Measurements from ENCODE around the gene JMJD4. TPM values are rescaled to one million over a fixed set of nuclear protein-coding genes. Genes with fewer than 3 reads are reported as not detected.

Gene JMJD4
- total and polyA plus RNA-seq, 2 experiments from 2014 or later = 11.5 to 17.7 TPM

DNA sequence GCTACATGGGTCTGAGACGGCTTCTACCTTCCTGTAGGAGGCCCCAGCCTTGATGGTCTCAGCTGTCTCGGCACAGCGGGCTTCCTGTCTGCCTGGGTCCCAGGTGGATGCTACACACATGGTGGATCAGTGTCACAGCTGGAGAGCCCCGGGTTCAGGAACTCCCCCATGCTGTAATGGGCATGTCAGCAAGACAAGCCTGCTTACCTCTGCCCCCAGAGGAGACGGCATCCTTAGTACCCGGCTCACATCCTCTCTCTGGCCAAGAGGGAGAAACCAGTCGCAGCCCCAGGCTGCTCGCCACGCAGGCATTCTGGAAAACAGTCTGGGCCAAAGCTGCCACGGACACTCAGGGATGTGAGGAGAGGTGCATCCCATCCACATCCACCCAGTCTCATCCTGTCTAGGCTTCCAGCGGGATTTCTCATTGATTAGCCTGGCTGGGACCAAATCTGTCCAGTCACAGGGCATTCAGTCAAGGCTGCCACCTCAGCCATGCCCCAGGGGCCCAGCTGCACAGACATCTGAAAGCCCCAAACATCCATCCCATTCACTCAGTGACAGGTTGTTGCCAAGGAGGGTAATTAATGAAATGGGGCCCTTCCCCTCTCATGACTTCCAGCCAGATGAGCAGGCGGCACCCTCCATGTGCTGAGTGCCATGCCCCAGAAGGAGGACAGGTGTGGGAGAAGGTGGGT lies 10.6 kb upstream of the JMJD4 start:
- H3K27me3 Mint-ChIP-seq (ENCODE audit: insufficient read depth, low read depth, poor library complexity) = peaks cover 4% of the 10 kb centered on the region
- no peaks in the 10 kb centered on the region for H3F3A ChIP-seq (replicated peaks; ENCODE audit: low read depth)
- no peak overlapping the region for H3K4me3 ChIP-seq
- ATAC-seq (no peak), DNase-seq (ENCODE audit: low spot score) (no peak)
- H3K4me1 Mint-ChIP-seq = peaks cover 9% of the 10 kb centered on the region
- no peaks in the 10 kb centered on the region for H3K9me2 ChIP-seq (ENCODE audit: insufficient read depth)
- no peak overlapping the region for H3K4me2 ChIP-seq
- no peaks in the 10 kb centered on the region for H3K4me1 ChIP-seq (ENCODE audit: insufficient read depth)
- TF ChIP-seq, protein P1, sequence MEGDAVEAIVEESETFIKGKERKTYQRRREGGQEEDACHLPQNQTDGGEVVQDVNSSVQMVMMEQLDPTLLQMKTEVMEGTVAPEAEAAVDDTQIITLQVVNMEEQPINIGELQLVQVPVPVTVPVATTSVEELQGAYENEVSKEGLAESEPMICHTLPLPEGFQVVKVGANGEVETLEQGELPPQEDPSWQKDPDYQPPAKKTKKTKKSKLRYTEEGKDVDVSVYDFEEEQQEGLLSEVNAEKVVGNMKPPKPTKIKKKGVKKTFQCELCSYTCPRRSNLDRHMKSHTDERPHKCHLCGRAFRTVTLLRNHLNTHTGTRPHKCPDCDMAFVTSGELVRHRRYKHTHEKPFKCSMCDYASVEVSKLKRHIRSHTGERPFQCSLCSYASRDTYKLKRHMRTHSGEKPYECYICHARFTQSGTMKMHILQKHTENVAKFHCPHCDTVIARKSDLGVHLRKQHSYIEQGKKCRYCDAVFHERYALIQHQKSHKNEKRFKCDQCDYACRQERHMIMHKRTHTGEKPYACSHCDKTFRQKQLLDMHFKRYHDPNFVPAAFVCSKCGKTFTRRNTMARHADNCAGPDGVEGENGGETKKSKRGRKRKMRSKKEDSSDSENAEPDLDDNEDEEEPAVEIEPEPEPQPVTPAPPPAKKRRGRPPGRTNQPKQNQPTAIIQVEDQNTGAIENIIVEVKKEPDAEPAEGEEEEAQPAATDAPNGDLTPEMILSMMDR (conservative IDR thresholded peaks at IDR 0.05; ENCODE audit: low read depth in 2 of 2) = no peak
- H3K36me3 ChIP-seq (ENCODE audit: insufficient read depth) = no peaks in the 10 kb centered on the region
- no peaks in the 10 kb centered on the region for H3K27me3 ChIP-seq (ENCODE audit: insufficient read depth)
- no peak overlapping the region for H3K27ac ChIP-seq (ENCODE audit: low read depth)
- no peak overlapping the region for H3K27ac Mint-ChIP-seq
- peaks cover 78% of the 10 kb centered on the region for H3K79me2 ChIP-seq (replicated peaks; ENCODE audit: insufficient read depth)
- peaks cover 2% of the 10 kb centered on the region; the same call in 1 of the 3 replicates for H3K36me3 Mint-ChIP-seq (ENCODE audit: low read depth)
- H3K4me3 Mint-ChIP-seq = no peak overlapping the region
- H3K9me3 Mint-ChIP-seq = no peaks in the 10 kb centered on the region
- no peak overlapping the region for H2AFZ ChIP-seq
- H4K20me1 ChIP-seq (replicated peaks; ENCODE audit: insufficient read depth) = peaks cover 25% of the 10 kb centered on the region

DNA sequence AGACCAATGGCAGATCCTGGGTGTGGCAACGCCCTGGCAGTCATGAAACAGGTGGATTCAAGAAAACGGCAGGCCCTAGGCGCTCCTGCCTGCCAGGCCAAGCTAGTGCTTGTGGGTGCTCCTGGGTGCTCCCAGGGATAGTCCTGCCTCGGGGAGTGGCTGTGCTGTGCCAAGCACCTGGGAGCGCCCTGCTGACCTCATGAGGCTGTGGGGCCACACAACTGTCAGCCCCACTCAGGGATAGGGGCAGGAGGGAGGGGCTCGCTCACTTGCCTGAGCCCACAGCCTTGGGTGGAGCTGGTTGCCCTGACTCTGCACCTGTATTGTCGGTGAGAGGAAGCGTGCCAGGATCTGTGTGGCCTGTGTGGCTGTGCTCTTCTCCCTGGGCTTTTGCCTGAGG lies 9.6 kb upstream of the JMJD4 start:
- H4K20me1 ChIP-seq (replicated peaks; ENCODE audit: insufficient read depth) = peaks cover 28% of the 10 kb centered on the region
- no peak overlapping the region for H3K4me2 ChIP-seq
- Mint-ChIP-seq H3K9me3 (no peaks in the 10 kb centered on the region), H3K4me3 (no peak overlapping the region), H3K4me1 (peaks cover 11% of the 10 kb centered on the region), H3K27ac (no peak overlapping the region), H3K27me3 (ENCODE audit: insufficient read depth, low read depth, poor library complexity) (peaks cover 6% of the 10 kb centered on the region), H3K36me3 (ENCODE audit: low read depth) (peaks cover 2% of the 10 kb centered on the region; the same call in 1 of the 3 replicates)
- no peak overlapping the region for H3K4me3 ChIP-seq
- no peak overlapping the region for H3K27ac ChIP-seq (ENCODE audit: low read depth)
- no peaks in the 10 kb centered on the region for H3K9me2 ChIP-seq (ENCODE audit: insufficient read depth)
- no peak overlapping the region for H2AFZ ChIP-seq
- no peaks in the 10 kb centered on the region for H3F3A ChIP-seq (replicated peaks; ENCODE audit: low read depth)
- no peaks in the 10 kb centered on the region for H3K4me1 ChIP-seq (ENCODE audit: insufficient read depth)
- H3K27me3 ChIP-seq (ENCODE audit: insufficient read depth) = no peaks in the 10 kb centered on the region
- no peak for DNase-seq (ENCODE audit: low spot score)
- no peaks in the 10 kb centered on the region for H3K36me3 ChIP-seq (ENCODE audit: insufficient read depth)
- no peak for ATAC-seq
- H3K79me2 ChIP-seq (replicated peaks; ENCODE audit: insufficient read depth) = peaks cover 80% of the 10 kb centered on the region
- TF ChIP-seq CREB1 (CRISPR knock-in tag; IDR thresholded peaks at IDR 0.05; ENCODE audit: low read depth) (no peak), JUNB (IDR thresholded peaks at IDR 0.05; ENCODE audit: unreplicated experiment) (no peak), NANOG (IDR thresholded peaks at IDR 0.05; ENCODE audit: borderline replicate concordance) (no peak), POLR2AphosphoS5 (IDR thresholded peaks at IDR 0.05; ENCODE audit: low read depth) (no peak), EZH2phosphoT487 (IDR thresholded peaks at IDR 0.05; ENCODE audit: unreplicated experiment) (no peak)
- TF ChIP-seq, protein P2, sequence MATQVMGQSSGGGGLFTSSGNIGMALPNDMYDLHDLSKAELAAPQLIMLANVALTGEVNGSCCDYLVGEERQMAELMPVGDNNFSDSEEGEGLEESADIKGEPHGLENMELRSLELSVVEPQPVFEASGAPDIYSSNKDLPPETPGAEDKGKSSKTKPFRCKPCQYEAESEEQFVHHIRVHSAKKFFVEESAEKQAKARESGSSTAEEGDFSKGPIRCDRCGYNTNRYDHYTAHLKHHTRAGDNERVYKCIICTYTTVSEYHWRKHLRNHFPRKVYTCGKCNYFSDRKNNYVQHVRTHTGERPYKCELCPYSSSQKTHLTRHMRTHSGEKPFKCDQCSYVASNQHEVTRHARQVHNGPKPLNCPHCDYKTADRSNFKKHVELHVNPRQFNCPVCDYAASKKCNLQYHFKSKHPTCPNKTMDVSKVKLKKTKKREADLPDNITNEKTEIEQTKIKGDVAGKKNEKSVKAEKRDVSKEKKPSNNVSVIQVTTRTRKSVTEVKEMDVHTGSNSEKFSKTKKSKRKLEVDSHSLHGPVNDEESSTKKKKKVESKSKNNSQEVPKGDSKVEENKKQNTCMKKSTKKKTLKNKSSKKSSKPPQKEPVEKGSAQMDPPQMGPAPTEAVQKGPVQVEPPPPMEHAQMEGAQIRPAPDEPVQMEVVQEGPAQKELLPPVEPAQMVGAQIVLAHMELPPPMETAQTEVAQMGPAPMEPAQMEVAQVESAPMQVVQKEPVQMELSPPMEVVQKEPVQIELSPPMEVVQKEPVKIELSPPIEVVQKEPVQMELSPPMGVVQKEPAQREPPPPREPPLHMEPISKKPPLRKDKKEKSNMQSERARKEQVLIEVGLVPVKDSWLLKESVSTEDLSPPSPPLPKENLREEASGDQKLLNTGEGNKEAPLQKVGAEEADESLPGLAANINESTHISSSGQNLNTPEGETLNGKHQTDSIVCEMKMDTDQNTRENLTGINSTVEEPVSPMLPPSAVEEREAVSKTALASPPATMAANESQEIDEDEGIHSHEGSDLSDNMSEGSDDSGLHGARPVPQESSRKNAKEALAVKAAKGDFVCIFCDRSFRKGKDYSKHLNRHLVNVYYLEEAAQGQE (IDR thresholded peaks at IDR 0.05; ENCODE audit: unreplicated experiment) = no peak
- TF ChIP-seq, protein P3, sequence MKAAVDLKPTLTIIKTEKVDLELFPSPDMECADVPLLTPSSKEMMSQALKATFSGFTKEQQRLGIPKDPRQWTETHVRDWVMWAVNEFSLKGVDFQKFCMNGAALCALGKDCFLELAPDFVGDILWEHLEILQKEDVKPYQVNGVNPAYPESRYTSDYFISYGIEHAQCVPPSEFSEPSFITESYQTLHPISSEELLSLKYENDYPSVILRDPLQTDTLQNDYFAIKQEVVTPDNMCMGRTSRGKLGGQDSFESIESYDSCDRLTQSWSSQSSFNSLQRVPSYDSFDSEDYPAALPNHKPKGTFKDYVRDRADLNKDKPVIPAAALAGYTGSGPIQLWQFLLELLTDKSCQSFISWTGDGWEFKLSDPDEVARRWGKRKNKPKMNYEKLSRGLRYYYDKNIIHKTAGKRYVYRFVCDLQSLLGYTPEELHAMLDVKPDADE (IDR thresholded peaks at IDR 0.05) = no peak
- TF ChIP-seq, protein P1 (conservative IDR thresholded peaks at IDR 0.05; ENCODE audit: low read depth in 2 of 2) = no peak

All from GM23338 (cell line).